ENCODE results near the gene DOCK9. TPM values are rescaled to one million over a fixed set of nuclear protein-coding genes. Genes with fewer than 3 reads are reported as not detected.

Gene DOCK9
- total RNA-seq, 1 donor from 2014 or later: 88.4 TPM

DNA sequence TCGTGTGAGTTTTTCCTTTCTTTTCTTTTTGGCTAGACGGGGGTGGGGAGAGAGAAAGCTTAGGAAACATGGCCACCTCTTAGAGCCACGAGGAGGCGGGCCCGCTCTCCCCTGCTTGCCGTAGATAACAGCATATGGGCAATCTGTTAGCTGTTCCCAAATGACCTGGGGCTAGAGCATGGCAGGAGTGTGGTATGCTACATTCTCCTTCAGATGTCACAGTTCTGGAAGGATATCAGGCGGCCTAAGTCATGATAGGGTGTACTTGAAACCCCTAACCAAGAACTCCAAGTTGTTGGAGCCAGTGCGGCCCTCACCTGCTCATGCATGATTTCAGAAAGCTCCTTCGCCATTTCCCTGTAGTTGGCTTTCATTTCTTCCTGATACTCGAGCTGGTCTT, 181.1 kb downstream of the DOCK9 start:
- TF ChIP-seq POLR2A (IDR thresholded peaks at IDR 0.05) (no peak), POLR2AphosphoS5 (IDR thresholded peaks at IDR 0.05; ENCODE audit: insufficient read depth in 1 of 2, low read depth in 1 of 2) (no peak)
- TF ChIP-seq, protein P1, sequence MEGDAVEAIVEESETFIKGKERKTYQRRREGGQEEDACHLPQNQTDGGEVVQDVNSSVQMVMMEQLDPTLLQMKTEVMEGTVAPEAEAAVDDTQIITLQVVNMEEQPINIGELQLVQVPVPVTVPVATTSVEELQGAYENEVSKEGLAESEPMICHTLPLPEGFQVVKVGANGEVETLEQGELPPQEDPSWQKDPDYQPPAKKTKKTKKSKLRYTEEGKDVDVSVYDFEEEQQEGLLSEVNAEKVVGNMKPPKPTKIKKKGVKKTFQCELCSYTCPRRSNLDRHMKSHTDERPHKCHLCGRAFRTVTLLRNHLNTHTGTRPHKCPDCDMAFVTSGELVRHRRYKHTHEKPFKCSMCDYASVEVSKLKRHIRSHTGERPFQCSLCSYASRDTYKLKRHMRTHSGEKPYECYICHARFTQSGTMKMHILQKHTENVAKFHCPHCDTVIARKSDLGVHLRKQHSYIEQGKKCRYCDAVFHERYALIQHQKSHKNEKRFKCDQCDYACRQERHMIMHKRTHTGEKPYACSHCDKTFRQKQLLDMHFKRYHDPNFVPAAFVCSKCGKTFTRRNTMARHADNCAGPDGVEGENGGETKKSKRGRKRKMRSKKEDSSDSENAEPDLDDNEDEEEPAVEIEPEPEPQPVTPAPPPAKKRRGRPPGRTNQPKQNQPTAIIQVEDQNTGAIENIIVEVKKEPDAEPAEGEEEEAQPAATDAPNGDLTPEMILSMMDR (IDR thresholded peaks at IDR 0.05): no peak
- H3K36me3 ChIP-seq: peaks cover 0 to 12% of the 10 kb centered on the region in 2 donors
- H3K27me3 ChIP-seq: no peaks in the 10 kb centered on the region
- H3K27ac ChIP-seq: no peak overlapping the region
- peaks cover 11% of the 10 kb centered on the region for H3K4me1 ChIP-seq
- DNase-seq (ENCODE audit: extremely low spot score in 2 of 2): no peak
- no peak overlapping the region for H3K4me3 ChIP-seq
- H3K9me3 ChIP-seq: no peaks in the 10 kb centered on the region
- intact Hi-C loops (cut with DNase I): no loop called here

DNA sequence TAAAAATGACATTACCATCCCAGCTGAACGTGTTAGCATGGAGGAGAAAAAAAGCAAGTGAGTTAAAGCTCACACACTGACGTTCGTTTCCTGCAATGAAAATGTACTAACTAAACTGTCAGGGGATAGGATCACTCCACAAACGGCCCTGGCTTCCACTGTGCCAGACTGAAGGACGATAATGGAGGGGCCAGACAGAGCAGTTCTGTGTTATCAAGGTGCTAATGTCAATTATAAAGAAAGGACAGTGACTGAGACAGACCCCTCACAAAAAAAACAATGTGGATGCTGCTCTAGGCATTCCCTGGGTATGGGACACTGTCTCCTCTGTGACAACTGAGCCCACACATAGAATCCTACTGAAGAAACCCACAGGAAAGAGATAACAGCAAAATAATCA, 181.7 kb downstream of the DOCK9 start:
- no peak for DNase-seq (ENCODE audit: extremely low spot score in 2 of 2)
- peaks cover 0 to 12% of the 10 kb centered on the region in 2 donors for H3K36me3 ChIP-seq
- intact Hi-C loops (cut with DNase I): no loop called here

DNA sequence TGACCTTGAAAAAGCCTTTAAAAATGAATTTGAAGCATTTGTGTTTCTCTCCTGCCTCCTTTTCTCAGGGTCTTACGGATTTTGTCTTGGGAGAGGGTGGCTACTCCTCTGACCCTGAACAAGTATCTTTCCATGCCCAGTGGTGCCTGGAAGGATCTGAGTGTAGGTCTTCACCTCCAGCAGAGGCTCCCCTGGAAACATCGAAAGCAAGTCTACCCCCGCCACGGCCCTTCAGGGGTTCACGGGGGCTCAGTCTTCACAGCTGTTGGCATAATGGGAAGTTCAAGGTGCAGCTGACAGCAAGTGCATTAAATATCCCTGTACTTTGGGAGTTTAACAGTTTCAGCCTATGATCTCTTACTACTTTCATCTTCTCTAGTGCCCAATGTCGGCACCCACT, 182.6 kb downstream of the DOCK9 start:
- TF ChIP-seq POLR2AphosphoS5 (IDR thresholded peaks at IDR 0.05; ENCODE audit: insufficient read depth in 1 of 2, low read depth in 1 of 2) (no peak), POLR2A (IDR thresholded peaks at IDR 0.05) (no peak)
- TF ChIP-seq, protein P1 (IDR thresholded peaks at IDR 0.05): no peak
- Histone ChIP-seq H3K27me3 (no peaks in the 10 kb centered on the region), H3K4me3 (no peak overlapping the region), H3K9me3 (no peaks in the 10 kb centered on the region), H3K27ac (no peak overlapping the region), H3K4me1 (peaks cover 11% of the 10 kb centered on the region), H3K36me3 (peaks cover 0 to 12% of the 10 kb centered on the region in 2 donors)
- intact Hi-C loops (cut with DNase I): no loop called here
- DNase-seq (ENCODE audit: extremely low spot score in 2 of 2): no peak

More for the DNA sequence above, 181.7 kb downstream of the DOCK9 start:
- H3K27me3 ChIP-seq: no peaks in the 10 kb centered on the region
- TF ChIP-seq POLR2A (IDR thresholded peaks at IDR 0.05) (no peak), POLR2AphosphoS5 (IDR thresholded peaks at IDR 0.05; ENCODE audit: insufficient read depth in 1 of 2, low read depth in 1 of 2) (no peak)
- TF ChIP-seq, protein P1 (IDR thresholded peaks at IDR 0.05): no peak
- no peaks in the 10 kb centered on the region for H3K9me3 ChIP-seq
- no peak overlapping the region for H3K4me3 ChIP-seq
- no peak overlapping the region for H3K27ac ChIP-seq
- H3K4me1 ChIP-seq: peaks cover 11% of the 10 kb centered on the region

DNA sequence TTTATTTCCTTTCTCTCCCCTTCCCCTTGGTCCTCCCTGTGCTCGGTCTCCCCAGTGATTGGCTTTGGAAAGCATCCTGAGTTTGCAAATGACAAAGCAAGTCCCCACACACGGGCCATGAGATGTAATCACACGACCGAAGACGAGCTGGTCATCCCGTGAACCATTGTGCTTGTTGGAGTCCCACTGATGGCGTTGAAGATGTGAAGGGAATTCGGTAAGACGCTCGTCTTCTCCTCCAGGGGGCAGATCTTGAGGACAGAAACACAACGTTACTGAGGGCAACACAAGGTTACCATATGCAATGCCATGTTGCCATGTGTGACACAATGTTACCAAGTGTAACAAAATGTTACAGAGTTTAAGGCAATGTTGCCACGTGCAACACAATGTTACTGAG, 183.4 kb downstream of the DOCK9 start:
- H3K27me3 ChIP-seq: no peaks in the 10 kb centered on the region
- no peaks in the 10 kb centered on the region for H3K9me3 ChIP-seq
- no peak overlapping the region for H3K27ac ChIP-seq
- H3K36me3 ChIP-seq: peaks cover 0 to 12% of the 10 kb centered on the region in 2 donors
- H3K4me3 ChIP-seq: no peak overlapping the region
- DNase-seq (ENCODE audit: extremely low spot score in 2 of 2): no peak
- peaks cover 11% of the 10 kb centered on the region for H3K4me1 ChIP-seq
- TF ChIP-seq POLR2A (IDR thresholded peaks at IDR 0.05) (no peak), POLR2AphosphoS5 (IDR thresholded peaks at IDR 0.05; ENCODE audit: insufficient read depth in 1 of 2, low read depth in 1 of 2) (no peak)
- TF ChIP-seq, protein P1 (IDR thresholded peaks at IDR 0.05): no peak
- intact Hi-C loops (cut with DNase I): no loop called here

DNA sequence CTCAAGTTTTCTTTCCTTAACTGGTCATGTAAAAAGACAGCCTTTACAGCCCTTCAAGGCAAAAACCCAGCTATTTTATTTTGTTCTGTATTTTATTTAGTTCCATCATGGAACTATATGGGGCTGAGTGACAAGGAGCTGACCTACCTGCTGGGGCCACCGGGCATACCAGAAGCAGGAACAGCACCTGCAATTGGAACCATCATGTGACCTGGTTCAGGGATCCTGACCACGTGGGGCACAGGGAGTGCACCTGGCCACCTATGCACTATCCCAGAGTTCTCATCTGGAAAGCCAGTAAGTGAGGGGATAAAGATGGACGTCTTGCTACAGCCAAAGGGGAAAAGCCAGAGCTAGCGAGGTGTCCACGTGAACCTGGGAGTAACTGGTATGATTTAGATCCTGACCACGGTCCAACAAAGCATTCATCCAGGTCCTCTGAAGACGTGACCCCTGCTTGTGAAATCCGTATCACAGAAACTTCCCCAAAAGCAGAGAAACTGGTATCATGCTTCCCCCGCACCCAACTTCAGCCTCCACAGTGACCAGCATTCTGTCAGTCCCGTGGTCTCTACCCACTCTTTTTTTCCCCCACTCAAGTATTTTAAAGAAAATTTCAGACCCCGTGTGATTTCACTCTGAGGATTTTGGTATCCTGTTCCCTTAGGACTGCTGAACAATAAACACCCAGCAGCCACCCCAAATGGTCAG, 184.9 kb downstream of the DOCK9 start:
- Histone ChIP-seq H3K4me1 (peaks cover 1% of the 10 kb centered on the region), H3K4me3 (no peak overlapping the region), H3K9me3 (no peaks in the 10 kb centered on the region), H3K36me3 (peaks cover 0 to 12% of the 10 kb centered on the region in 2 donors), H3K27me3 (no peaks in the 10 kb centered on the region), H3K27ac (no peak overlapping the region)
- TF ChIP-seq, protein P1 (IDR thresholded peaks at IDR 0.05): no peak
- TF ChIP-seq POLR2AphosphoS5 (IDR thresholded peaks at IDR 0.05; ENCODE audit: insufficient read depth in 1 of 2, low read depth in 1 of 2): no peak
- TF ChIP-seq POLR2A (IDR thresholded peaks at IDR 0.05): no peak
- DNase-seq (ENCODE audit: extremely low spot score in 2 of 2): no peak
- intact Hi-C loops (cut with DNase I): no loop called here
